Measurements from ENCODE around the gene PDE7B.

DNA sequence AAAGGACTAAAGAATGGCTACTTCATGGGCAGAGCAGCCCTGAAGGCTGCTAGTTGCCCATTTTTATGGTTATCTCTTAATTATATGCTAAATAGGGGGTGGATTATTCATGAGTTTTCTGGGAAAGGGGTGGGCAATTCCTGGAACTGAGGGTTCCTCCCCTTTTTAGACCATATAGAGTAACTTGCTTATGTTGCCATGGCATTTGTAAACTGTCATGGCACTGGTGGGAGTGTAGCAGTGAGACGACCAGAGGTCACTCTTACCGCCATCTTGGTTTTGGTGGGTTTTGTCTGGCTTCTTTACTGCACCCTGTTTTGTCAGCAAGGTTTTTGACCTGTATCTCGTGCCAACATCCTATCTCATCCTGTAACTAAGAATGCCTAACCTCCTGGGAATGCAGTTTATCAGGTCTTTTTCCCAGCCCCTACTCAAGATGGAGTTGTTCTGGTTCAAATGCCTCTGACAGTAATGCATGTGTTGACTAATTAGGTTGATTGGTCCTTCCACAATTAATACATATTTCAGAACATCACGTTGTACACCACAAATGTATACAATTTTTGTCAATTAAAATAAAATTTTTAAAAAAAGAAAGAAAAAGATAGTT lies 139.5 kb downstream of the PDE7B start:
- TF ChIP-seq CTCF (IDR thresholded peaks at IDR 0.05) (no peak), POLR2A (IDR thresholded peaks at IDR 0.05) (no peak), EP300 (IDR thresholded peaks at IDR 0.05) (no peak)
